Parathyroid adenoma (tissue), 2 donors: ENCODE measurements around the gene PAWR.

Experiments
- H2AFZ ChIP-seq: fragments of 300-600 bp; sonication (generic); one replicate; pipeline ENCODE4 v1.7.0; 2017; ENCODE audit warnings: antibody characterized with exemption, mild to moderate bottlenecking
- H3K27ac ChIP-seq: fragments of 300-600 bp; sonication (generic); one replicate; pipeline ENCODE4 v1.7.0; 2017
- H3K27me3 ChIP-seq: fragments of 300-600 bp; sonication (generic); one replicate; pipeline ENCODE4 v1.7.0; 2017; ENCODE audit warnings: low read length; ENCODE audit not compliant: control insufficient read depth, insufficient read depth
- H3K36me3 ChIP-seq: fragments of 300-600 bp; sonication (generic); one replicate; pipeline ENCODE4 v1.7.0; 2017; ENCODE audit warnings: low read length; ENCODE audit not compliant: control insufficient read depth, insufficient read depth
- H3K4me1 ChIP-seq: fragments of 300-600 bp; sonication (generic); one replicate; pipeline ENCODE4 v1.7.0; 2017; ENCODE audit warnings: control low read depth
- H3K4me2 ChIP-seq: fragments of 300-600 bp; sonication (generic); one replicate; pipeline ENCODE4 v1.7.0; 2017; ENCODE audit warnings: low read length
- H3K4me3 ChIP-seq: fragments of 300-600 bp; sonication (generic); one replicate; pipeline ENCODE4 v1.7.0; 2017; ENCODE audit warnings: low read depth, low read length
- H3K79me2 ChIP-seq: fragments of 300-600 bp; sonication (generic); one replicate; pipeline ENCODE4 v1.7.0; 2017; ENCODE audit warnings: control low read depth
- H3K9ac ChIP-seq: fragments of 300-600 bp; sonication (generic); one replicate; pipeline ENCODE4 v1.7.0; 2017; ENCODE audit warnings: mild to moderate bottlenecking
- H3K9me3 ChIP-seq: fragments of 300-600 bp; sonication (generic); one replicate; pipeline ENCODE4 v1.7.0; 2017; ENCODE audit warnings: low read length; ENCODE audit not compliant: control insufficient read depth
- CTCF ChIP-seq: fragments of 300-600 bp; sonication (generic); IDR thresholded peaks from one replicate; pipeline ENCODE4 v1.7.0; 2017; ENCODE audit warnings: antibody characterized with exemption, mild to moderate bottlenecking
- donor health status: primary hyperparathyroidism.

Gene PAWR

GRCh38 chr12:79619872-79620562, 70.7 kb downstream of the PAWR start:
- Histone ChIP-seq H3K36me3 (no peaks in the 10 kb centered on the region), H3K79me2 (peaks cover 23% of the 10 kb centered on the region), H3K27me3 (no peaks in the 10 kb centered on the region), H3K4me3 (no peak overlapping the region), H3K4me2 (no peak overlapping the region), H2AFZ (no peak overlapping the region), H3K9ac (no peak overlapping the region), H3K27ac (no peak overlapping the region), H3K4me1 (peaks cover 15% of the 10 kb centered on the region), H3K9me3 (no peaks in the 10 kb centered on the region)
- no peak for TF ChIP-seq CTCF

DNA sequence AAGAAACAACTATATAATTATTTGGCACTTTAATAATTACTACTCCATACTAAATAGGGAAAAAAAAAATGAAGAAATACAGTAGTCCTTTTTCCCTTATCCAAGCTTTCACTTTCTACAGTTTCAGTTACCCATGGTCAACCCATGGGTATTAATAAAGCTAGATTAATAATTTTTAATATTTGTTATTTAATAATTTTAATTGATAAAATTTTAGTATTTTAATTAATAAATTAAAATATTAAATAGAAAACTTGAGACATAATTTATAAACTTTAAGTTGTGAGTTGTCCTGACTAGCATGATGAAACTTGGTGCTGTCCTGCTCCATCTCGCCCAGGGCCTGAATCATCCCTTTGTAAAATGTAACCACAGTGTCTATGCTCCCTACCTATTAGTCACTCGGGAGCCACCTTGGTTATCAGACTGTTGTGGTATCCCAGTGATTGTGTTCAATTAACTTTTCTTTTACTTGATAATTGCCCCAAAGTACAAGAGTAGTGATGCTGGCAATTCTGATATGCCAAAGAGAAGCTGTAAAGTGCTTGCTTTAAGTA, 71.8 kb downstream of the PAWR start:
- Histone ChIP-seq H3K4me3 (no peak overlapping the region), H3K79me2 (peaks cover 16% of the 10 kb centered on the region), H3K9me3 (no peaks in the 10 kb centered on the region), H3K27me3 (no peaks in the 10 kb centered on the region), H2AFZ (no peak overlapping the region), H3K4me1 (peaks cover 9% of the 10 kb centered on the region), H3K4me2 (no peak overlapping the region), H3K9ac (no peak overlapping the region), H3K36me3 (no peaks in the 10 kb centered on the region), H3K27ac (no peak overlapping the region)
- TF ChIP-seq CTCF: no peak

- Histone ChIP-seq H3K9ac (no peak overlapping the region), H2AFZ (no peak overlapping the region), H3K4me3 (no peak overlapping the region)
Measured at GRCh38 chr12:79617696-79618095, 73.1 kb downstream of the PAWR start.

GRCh38 chr12:79615596-79616560, 74.9 kb downstream of the PAWR start:
- Histone ChIP-seq H3K27me3 (no peaks in the 10 kb centered on the region), H3K4me2 (no peak overlapping the region), H3K4me1 (peaks cover 9% of the 10 kb centered on the region), H3K9me3 (no peaks in the 10 kb centered on the region), H3K9ac (no peak overlapping the region), H2AFZ (no peak overlapping the region), H3K4me3 (no peak overlapping the region), H3K36me3 (no peaks in the 10 kb centered on the region), H3K27ac (no peak overlapping the region), H3K79me2 (peaks cover 10% of the 10 kb centered on the region)
- no peak for TF ChIP-seq CTCF

More at GRCh38 chr12:79617696-79618095, 73.1 kb downstream of the PAWR start:
- Histone ChIP-seq H3K79me2 (peaks cover 16% of the 10 kb centered on the region), H3K36me3 (no peaks in the 10 kb centered on the region), H3K27me3 (no peaks in the 10 kb centered on the region), H3K4me1 (peaks cover 9% of the 10 kb centered on the region), H3K9me3 (no peaks in the 10 kb centered on the region), H3K4me2 (no peak overlapping the region), H3K27ac (no peak overlapping the region)
- TF ChIP-seq CTCF: no peak
